Stimulated activated naive B cell treated with anti-CD40 and anti-IgM and Interleukin-4, amounts not matched to agents 10 μg/mL and 1 μg/mL and 100 μg/mL, for 72 hours (primary cell): ENCODE data around the gene SP3.

Experiments
- ATAC-seq, 2 donors: fragments of 150-1000 bp; cut with Tn5 transposase; replicated peaks; 2 replicates each; pipeline ENCODE4 v1.10.0; 2021; ENCODE audit warnings: moderate library complexity in 1 of 2
- DNase-seq: peaks from one replicate; pipeline ENCODE4 v3.0.0; 2021
- H3K27ac Mint-ChIP-seq: one replicate; pipeline ENCODE4 v1.8.0; 2022; ENCODE audit warnings: mild to moderate bottlenecking, mixed read lengths
- H3K27me3 Mint-ChIP-seq, 2 donors: one replicate each; pipeline ENCODE4 v1.8.0; 2022; ENCODE audit warnings: mixed read lengths in 2 of 2
- H3K36me3 Mint-ChIP-seq, 2 donors: one replicate each; pipeline ENCODE4 v1.8.0; 2022; ENCODE audit warnings: mixed read lengths in 2 of 2, mild to moderate bottlenecking in 1 of 2
- H3K4me1 Mint-ChIP-seq, 2 donors: one replicate each; pipeline ENCODE4 v1.8.0; 2022; ENCODE audit warnings: mixed read lengths in 2 of 2, mild to moderate bottlenecking in 1 of 2
- H3K4me3 Mint-ChIP-seq, 2 donors: one replicate each; pipeline ENCODE4 v1.8.0; 2022; ENCODE audit warnings: mild to moderate bottlenecking in 2 of 2, mixed read lengths in 2 of 2, moderate library complexity in 1 of 2
- H3K9me3 Mint-ChIP-seq, 2 donors: one replicate each; pipeline ENCODE4 v1.8.0; 2022; ENCODE audit warnings: mixed read lengths in 2 of 2, mild to moderate bottlenecking in 1 of 2

Gene SP3

GRCh38 chr2:173955867-173956266 is 9.3 kb downstream of the SP3 start:
- DNase-seq (no peak), ATAC-seq (no peak)
- peaks cover 39 to 71% of the 10 kb centered on the region in 2 donors for H3K36me3 Mint-ChIP-seq
- H3K27ac Mint-ChIP-seq = no peak overlapping the region
- H3K4me3 Mint-ChIP-seq = no peak overlapping the region
- H3K9me3 Mint-ChIP-seq = peaks cover 0 to 2% of the 10 kb centered on the region in 2 donors
- no peaks in the 10 kb centered on the region for H3K27me3 Mint-ChIP-seq
- peaks cover 33 to 84% of the 10 kb centered on the region in 2 donors for H3K4me1 Mint-ChIP-seq

- no peaks in the 10 kb centered on the region for H3K27me3 Mint-ChIP-seq
- no peak for ATAC-seq
- no peak for DNase-seq
- no peak overlapping the region for H3K27ac Mint-ChIP-seq
- peaks cover 30 to 83% of the 10 kb centered on the region in 2 donors for H3K4me1 Mint-ChIP-seq
- H3K4me3 Mint-ChIP-seq = no peak overlapping the region
- peaks cover 0 to 2% of the 10 kb centered on the region in 2 donors for H3K9me3 Mint-ChIP-seq
- peaks cover 33 to 65% of the 10 kb centered on the region in 2 donors for H3K36me3 Mint-ChIP-seq
These were observed 10.2 kb downstream of the SP3 start for GRCh38 chr2:173955004-173955403.

GRCh38 chr2:173953047-173953424 is 12.1 kb downstream of the SP3 start:
- DNase-seq = no peak
- Mint-ChIP-seq H3K4me1 (peaks cover 26 to 68% of the 10 kb centered on the region in 2 donors), H3K4me3 (no peak overlapping the region), H3K27ac (no peak overlapping the region), H3K36me3 (peaks cover 22 to 54% of the 10 kb centered on the region in 2 donors), H3K27me3 (no peaks in the 10 kb centered on the region), H3K9me3 (no peaks in the 10 kb centered on the region)
- ATAC-seq = no peak

GRCh38 chr2:173952267-173953046 is 12.7 kb downstream of the SP3 start:
- Mint-ChIP-seq H3K4me3 (peak overlapping the region in 1 of 2 donors; percentile 13), H3K27ac (no peak overlapping the region), H3K4me1 (peaks cover 30 to 72% of the 10 kb centered on the region in 2 donors), H3K36me3 (peaks cover 27 to 59% of the 10 kb centered on the region in 2 donors), H3K27me3 (no peaks in the 10 kb centered on the region), H3K9me3 (no peaks in the 10 kb centered on the region)
- peak; percentile 54 for ATAC-seq
- DNase-seq = no peak

DNA sequence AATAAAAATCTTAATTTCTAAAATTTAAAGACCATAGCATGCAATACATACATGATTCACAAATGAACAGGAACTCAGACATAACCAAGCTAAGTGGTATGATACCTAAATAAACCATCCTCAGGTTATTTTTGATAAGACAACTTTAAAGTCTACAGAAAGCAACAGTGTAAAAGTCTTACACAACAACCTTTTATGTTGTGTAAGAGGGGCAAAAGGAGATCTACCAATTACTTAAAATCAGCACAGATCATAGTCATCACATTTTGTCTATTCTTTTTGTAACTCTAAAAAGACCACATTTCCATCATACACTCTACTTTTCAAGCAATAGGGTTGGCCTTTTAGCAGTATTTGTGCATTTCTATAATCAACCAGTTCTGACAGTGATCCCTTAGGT is 16.3 kb downstream of the SP3 start:
- Mint-ChIP-seq H3K4me1 (peaks cover 30 to 60% of the 10 kb centered on the region in 2 donors), H3K4me3 (no peak overlapping the region), H3K27me3 (no peaks in the 10 kb centered on the region), H3K27ac (no peak overlapping the region), H3K36me3 (peaks cover 22 to 43% of the 10 kb centered on the region in 2 donors), H3K9me3 (peaks cover 0 to 2% of the 10 kb centered on the region in 2 donors)
- no peak for DNase-seq
- no peak for ATAC-seq

DNA sequence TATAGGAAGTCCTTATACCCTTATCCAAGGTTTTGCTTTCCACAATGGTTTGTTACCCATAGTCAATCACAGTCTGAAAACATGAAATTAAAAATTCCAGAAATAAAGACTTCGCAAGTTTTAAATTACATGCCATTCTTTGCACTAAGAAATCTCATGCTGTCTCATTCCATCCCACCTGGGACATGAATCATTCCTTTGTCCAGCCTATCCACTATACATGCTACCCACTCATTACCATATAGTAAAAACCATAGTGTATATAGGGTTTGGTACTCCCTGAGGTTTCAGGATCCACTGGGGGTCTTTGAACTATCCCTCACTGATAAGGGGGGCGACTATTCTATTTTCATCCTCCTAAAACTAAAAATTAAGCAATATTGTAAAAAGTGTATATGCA is 17.0 kb downstream of the SP3 start:
- H3K9me3 Mint-ChIP-seq = peaks cover 0 to 2% of the 10 kb centered on the region in 2 donors
- DNase-seq (no peak), ATAC-seq (no peak)
- H3K27ac Mint-ChIP-seq = no peak overlapping the region
- peaks cover 23 to 41% of the 10 kb centered on the region in 2 donors for H3K36me3 Mint-ChIP-seq
- no peaks in the 10 kb centered on the region for H3K27me3 Mint-ChIP-seq
- no peak overlapping the region for H3K4me3 Mint-ChIP-seq
- H3K4me1 Mint-ChIP-seq = peaks cover 30 to 60% of the 10 kb centered on the region in 2 donors

- no peak for DNase-seq
- no peak for ATAC-seq
- H3K9me3 Mint-ChIP-seq = peaks cover 0 to 4% of the 10 kb centered on the region in 2 donors
- no peaks in the 10 kb centered on the region for H3K27me3 Mint-ChIP-seq
- peaks cover 20 to 38% of the 10 kb centered on the region in 2 donors for H3K36me3 Mint-ChIP-seq
- H3K4me3 Mint-ChIP-seq = no peak overlapping the region
- no peak overlapping the region for H3K27ac Mint-ChIP-seq
- H3K4me1 Mint-ChIP-seq = peaks cover 28 to 59% of the 10 kb centered on the region in 2 donors
These were observed 18.0 kb downstream of the SP3 start for GRCh38 chr2:173947131-173947530.

DNA sequence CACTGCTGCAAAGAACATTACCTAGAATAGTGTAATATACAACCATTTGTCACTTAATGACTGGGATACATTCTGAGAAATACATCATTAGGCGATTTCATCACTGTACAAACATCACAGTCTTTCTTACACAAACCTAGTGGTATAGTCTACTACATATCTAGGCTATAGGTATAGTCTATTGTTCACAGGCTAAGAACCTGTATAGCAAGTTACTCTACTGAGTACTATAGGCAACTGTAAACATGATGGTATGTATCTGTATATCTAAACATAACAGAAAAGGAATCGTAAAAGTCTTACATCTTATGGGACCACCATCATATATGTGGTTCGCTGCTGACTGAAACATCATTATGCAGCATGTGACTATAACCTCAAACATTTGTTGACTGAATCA is 21.4 kb downstream of the SP3 start:
- ATAC-seq = no peak

GRCh38 chr2:173942861-173943523 is 22.2 kb downstream of the SP3 start:
- Mint-ChIP-seq H3K36me3 (peaks cover 24 to 37% of the 10 kb centered on the region in 2 donors), H3K9me3 (peaks cover 0 to 4% of the 10 kb centered on the region in 2 donors), H3K4me1 (peaks cover 45 to 73% of the 10 kb centered on the region in 2 donors), H3K4me3 (peak overlapping the region in 1 of 2 donors; percentile 15), H3K27ac (no peak overlapping the region), H3K27me3 (no peaks in the 10 kb centered on the region)
- ATAC-seq = peak in 1 of 2 donors; percentile 7
- DNase-seq = no peak

More for the DNA sequence above, 21.4 kb downstream of the SP3 start:
- Mint-ChIP-seq H3K27ac (no peak overlapping the region), H3K9me3 (peaks cover 0 to 4% of the 10 kb centered on the region in 2 donors), H3K4me1 (peaks cover 43 to 73% of the 10 kb centered on the region in 2 donors), H3K4me3 (no peak overlapping the region), H3K27me3 (no peaks in the 10 kb centered on the region), H3K36me3 (peaks cover 24 to 38% of the 10 kb centered on the region in 2 donors)
- no peak for DNase-seq

DNA sequence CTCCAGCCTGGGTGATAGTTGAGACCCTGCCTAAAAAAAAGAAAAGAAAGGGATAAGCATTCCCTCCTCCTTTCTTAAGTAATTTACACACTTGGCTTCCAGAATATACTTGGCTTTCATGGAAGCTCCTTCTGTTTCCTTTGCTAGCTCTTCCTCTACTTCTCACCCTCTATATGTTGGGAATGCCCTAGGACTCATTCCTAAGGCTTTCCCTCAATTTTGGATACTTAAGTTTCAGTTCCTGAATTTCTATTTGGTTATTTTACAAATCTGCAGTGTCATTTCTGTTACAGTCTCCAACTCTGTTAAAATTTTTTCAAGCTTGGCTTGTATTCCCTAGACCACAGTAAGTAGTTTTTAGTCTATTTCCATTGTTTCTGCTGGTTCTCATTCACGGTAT is 23.6 kb downstream of the SP3 start:
- Mint-ChIP-seq H3K9me3 (peaks cover 0 to 2% of the 10 kb centered on the region in 2 donors), H3K36me3 (peaks cover 12 to 27% of the 10 kb centered on the region in 2 donors), H3K27me3 (no peaks in the 10 kb centered on the region), H3K4me3 (no peak overlapping the region), H3K27ac (peak overlapping the region; percentile 66), H3K4me1 (peaks cover 38 to 59% of the 10 kb centered on the region in 2 donors)
- no peak for ATAC-seq
- DNase-seq = no peak

DNA sequence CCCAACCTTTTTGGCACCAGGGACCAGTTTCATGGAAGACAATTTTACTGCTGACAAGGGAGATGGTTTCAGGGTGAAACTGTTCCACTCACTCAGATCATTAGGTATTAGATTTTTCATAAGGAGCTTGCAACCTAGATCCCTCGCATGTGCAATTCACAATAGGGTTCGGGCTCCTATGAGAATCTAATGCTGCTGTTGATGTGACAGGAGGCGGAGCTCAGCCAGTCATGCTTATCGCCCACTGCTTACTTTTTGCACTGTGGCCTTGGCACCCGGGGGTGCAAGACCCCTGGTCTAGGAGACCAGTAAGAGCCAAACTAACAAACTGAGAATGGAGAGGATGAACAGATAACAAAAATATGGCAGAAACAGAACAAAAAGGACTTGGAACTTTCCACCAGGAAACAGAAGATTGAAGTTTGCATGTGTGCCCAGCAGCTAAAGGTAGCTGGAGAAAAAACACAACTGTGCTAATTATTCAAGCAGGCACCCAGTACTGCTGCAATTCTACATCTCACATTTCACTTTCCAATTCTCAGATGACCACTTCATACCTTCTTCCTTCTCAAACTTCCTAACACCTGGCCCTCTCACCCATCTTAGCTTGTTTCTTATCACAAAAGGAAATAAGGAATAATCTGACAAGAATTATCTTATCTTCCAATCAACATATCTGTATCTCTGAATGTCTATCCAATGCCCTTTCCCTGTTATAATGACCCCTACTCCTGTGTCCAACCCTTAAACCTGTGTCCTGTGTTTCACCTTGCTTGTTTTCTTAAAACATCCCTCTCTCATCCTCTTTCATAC is 24.8 kb downstream of the SP3 start:
- Mint-ChIP-seq H3K4me1 (peaks cover 35 to 51% of the 10 kb centered on the region in 2 donors), H3K9me3 (peaks cover 0 to 2% of the 10 kb centered on the region in 2 donors)
- peak in 1 of 2 donors; percentile 4 for ATAC-seq

DNA sequence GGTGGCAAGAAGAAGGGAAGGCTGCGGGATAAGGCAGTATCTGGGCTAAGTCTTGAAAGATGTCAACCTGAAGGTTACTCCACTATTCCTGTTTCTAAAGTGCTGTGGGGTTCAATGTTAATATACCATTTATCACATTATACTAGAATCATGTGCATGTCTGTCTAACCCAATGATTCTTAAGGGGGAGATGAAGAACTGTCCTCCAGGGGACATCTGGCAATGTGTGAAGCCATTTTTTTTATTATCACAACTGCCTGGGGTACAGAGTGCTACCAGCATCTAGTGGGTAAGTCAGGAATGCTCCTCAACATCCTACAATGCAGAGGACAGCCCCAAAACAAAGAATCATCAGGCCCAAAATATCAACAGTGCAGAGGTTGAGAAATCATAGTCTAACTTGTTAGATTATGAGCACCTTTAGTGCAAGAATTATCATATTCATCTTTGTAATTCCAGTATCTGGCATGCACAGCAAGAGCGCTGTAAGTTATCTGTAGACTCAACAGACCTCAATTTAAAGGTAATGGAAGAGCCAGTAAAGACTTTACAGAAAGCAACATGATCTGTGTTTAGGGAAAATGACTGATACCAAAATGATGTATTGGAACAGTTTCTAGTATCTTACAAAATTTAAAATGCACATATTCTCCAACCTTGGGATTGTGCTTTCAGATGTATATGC is 26.3 kb downstream of the SP3 start:
- peaks cover 15 to 26% of the 10 kb centered on the region in 2 donors for H3K36me3 Mint-ChIP-seq
- H3K9me3 Mint-ChIP-seq = peaks cover 0 to 2% of the 10 kb centered on the region in 2 donors
- ATAC-seq (no peak), DNase-seq (no peak)
- H3K27me3 Mint-ChIP-seq = no peaks in the 10 kb centered on the region
- H3K27ac Mint-ChIP-seq = no peak overlapping the region
- peaks cover 37 to 52% of the 10 kb centered on the region in 2 donors for H3K4me1 Mint-ChIP-seq
- no peak overlapping the region for H3K4me3 Mint-ChIP-seq

More for the DNA sequence above, 24.8 kb downstream of the SP3 start:
- no peak for DNase-seq
- peak overlapping the region; percentile 72 for H3K27ac Mint-ChIP-seq
- peaks cover 11 to 26% of the 10 kb centered on the region in 2 donors for H3K36me3 Mint-ChIP-seq
- H3K27me3 Mint-ChIP-seq = no peaks in the 10 kb centered on the region
- H3K4me3 Mint-ChIP-seq = peak overlapping the region; percentile 11 to 33

GRCh38 chr2:173935305-173935704 is 29.9 kb downstream of the SP3 start:
- Mint-ChIP-seq H3K4me1 (peaks cover 19 to 21% of the 10 kb centered on the region in 2 donors), H3K9me3 (no peaks in the 10 kb centered on the region), H3K36me3 (peaks cover 15 to 17% of the 10 kb centered on the region in 2 donors), H3K27ac (no peak overlapping the region), H3K4me3 (no peak overlapping the region), H3K27me3 (no peaks in the 10 kb centered on the region)
- no peak for ATAC-seq
- DNase-seq = no peak
